ENCODE measurements around the gene ARAP3. TPM values are rescaled to one million over a fixed set of nuclear protein-coding genes. Genes with fewer than 3 reads are reported as not detected.

The ARAP3 gene
- total and polyA plus RNA-seq, 9 of the 15 experiments (the other 6 are each of a cell fraction or from before 2014, with no cell fraction given), result 0.83 to 25.7 (median 6.4) TPM

DNA sequence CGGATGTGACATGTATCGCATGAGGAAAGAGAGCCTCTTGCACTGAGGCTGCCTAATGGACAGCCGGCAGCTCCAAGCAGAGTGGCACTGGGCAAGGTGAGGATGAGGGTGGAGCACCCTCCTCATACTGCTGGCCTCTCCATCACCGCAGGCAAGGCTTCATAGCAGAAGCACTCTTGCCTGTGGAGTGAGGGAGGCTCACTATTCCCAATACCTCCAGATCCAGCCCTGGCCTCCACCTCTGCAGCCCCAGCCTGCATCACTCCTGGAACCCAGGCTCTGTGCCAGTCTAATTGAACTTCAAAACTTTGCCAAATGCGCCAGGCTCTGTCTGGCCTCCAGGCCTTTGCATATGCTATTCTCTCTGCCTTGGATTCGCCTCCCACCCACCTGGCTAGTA is 29.7 kb upstream of the ARAP3 start:
- no peaks in the 10 kb centered on the region for H3K9me3 ChIP-seq (replicated peaks; ENCODE audit: control insufficient read depth, insufficient read depth, low read depth, low read length)
- in situ Hi-C loops (cut with MboI), result no loop called here
- no peaks in the 10 kb centered on the region for H3K36me3 ChIP-seq (ENCODE audit: control insufficient read depth, insufficient read depth, low read length)
- peaks cover 12 to 45% of the 10 kb centered on the region in 2 experiments; a peak in 3 of 5 replicates for H3K27me3 ChIP-seq (ENCODE audit: control insufficient read depth in 2 of 2, insufficient read depth in 2 of 2, low read length in 2 of 2)
- FAIRE-seq, result no peak
- H3K79me2 ChIP-seq (ENCODE audit: control insufficient read depth, insufficient read depth, low read length), result no peaks in the 10 kb centered on the region
- TF ChIP-seq FOXJ2 (tag; IDR thresholded peaks at IDR 0.05), result no peak
- TF ChIP-seq SMARCB1 (IDR thresholded peaks at IDR 0.05; ENCODE audit: insufficient read length, low read depth), result no peak
- TF ChIP-seq ZNF384 (IDR thresholded peaks at IDR 0.05; ENCODE audit: low read depth, low read length), result no peak
- TF ChIP-seq, protein P1, sequence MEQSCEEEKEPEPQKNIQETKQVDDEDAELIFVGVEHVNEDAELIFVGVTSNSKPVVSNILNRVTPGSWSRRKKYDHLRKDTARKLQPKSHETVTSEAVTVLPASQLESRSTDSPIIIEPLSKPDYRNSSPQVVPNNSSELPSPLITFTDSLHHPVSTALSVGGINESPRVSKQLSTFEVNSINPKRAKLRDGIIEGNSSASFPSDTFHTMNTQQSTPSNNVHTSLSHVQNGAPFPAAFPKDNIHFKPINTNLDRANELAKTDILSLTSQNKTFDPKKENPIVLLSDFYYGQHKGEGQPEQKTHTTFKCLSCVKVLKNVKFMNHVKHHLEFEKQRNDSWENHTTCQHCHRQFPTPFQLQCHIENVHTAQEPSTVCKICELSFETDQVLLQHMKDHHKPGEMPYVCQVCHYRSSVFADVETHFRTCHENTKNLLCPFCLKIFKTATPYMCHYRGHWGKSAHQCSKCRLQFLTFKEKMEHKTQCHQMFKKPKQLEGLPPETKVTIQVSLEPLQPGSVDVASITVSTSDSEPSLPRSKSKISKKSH (CRISPR knock-in tag; IDR thresholded peaks at IDR 0.05), result no peak
- TF ChIP-seq ZNF75A (CRISPR knock-in tag; IDR thresholded peaks at IDR 0.05), result no peak
- no peak for TF ChIP-seq RNF2 (IDR thresholded peaks at IDR 0.05)
- no peak for TF ChIP-seq EWSR1 (IDR thresholded peaks at IDR 0.05; ENCODE audit: borderline replicate concordance, low read depth, partially characterized antibody)
- TF ChIP-seq ZNF347 (CRISPR knock-in tag; IDR thresholded peaks at IDR 0.05; ENCODE audit: low read depth), result no peak
- TF ChIP-seq, protein P2, sequence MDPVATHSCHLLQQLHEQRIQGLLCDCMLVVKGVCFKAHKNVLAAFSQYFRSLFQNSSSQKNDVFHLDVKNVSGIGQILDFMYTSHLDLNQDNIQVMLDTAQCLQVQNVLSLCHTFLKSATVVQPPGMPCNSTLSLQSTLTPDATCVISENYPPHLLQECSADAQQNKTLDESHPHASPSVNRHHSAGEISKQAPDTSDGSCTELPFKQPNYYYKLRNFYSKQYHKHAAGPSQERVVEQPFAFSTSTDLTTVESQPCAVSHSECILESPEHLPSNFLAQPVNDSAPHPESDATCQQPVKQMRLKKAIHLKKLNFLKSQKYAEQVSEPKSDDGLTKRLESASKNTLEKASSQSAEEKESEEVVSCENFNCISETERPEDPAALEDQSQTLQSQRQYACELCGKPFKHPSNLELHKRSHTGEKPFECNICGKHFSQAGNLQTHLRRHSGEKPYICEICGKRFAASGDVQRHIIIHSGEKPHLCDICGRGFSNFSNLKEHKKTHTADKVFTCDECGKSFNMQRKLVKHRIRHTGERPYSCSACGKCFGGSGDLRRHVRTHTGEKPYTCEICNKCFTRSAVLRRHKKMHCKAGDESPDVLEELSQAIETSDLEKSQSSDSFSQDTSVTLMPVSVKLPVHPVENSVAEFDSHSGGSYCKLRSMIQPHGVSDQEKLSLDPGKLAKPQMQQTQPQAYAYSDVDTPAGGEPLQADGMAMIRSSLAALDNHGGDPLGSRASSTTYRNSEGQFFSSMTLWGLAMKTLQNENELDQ (CRISPR knock-in tag; IDR thresholded peaks at IDR 0.05; ENCODE audit: borderline replicate concordance), result no peak
- TF ChIP-seq NR4A1 (CRISPR knock-in tag; IDR thresholded peaks at IDR 0.05), result no peak
- no peak for TF ChIP-seq NR4A1 (tag; IDR thresholded peaks at IDR 0.05)
- TF ChIP-seq PYGO2 (tag; IDR thresholded peaks at IDR 0.05), result no peak
- no peak overlapping the region for H3K9ac ChIP-seq (ENCODE audit: insufficient read depth in 1 of 2, low read depth in 2 of 2, low read length in 2 of 2)
- intact Hi-C loops (cut with micrococcal nuclease), result no loop called here
- no peak for ATAC-seq
- CTCF ChIA-PET (ENCODE audit: low intra/inter-chr PET ratio), result no interaction called here
- BruUV-seq (replicated peaks), result no TSS peak
- H3K4me1 ChIP-seq (replicated peaks in 1 of 2; ENCODE audit: control insufficient read depth in 2 of 2, insufficient read depth in 2 of 2, low read length in 2 of 2), result no peaks in the 10 kb centered on the region; a peak in 1 of 5 replicates
- no peak for DNase-seq (ENCODE audit: extremely low read depth in 1 of 4, low spot score in 3 of 4)
- H3K4me2 ChIP-seq (ENCODE audit: insufficient read depth, low read length), result no peak overlapping the region
- no peaks in the 10 kb centered on the region for H3K9me1 ChIP-seq (ENCODE audit: control insufficient read depth, insufficient read depth, low read length)
- H2AFZ ChIP-seq (ENCODE audit: low read depth, low read length), result no peak overlapping the region
- H3K27ac ChIP-seq (ENCODE audit: extremely low read depth, low read depth, low read length), result no peak overlapping the region
- POLR2A ChIA-PET, result interaction anchor here (0.7 kb wide), 1 partner anchor 973 kb away, joined by 3 read pairs; no protein-coding TSS in a partner anchor
- no peak overlapping the region for H3K4me3 ChIP-seq
- H4K20me1 ChIP-seq (replicated peaks; ENCODE audit: control insufficient read depth, insufficient read depth, low read length), result no peaks in the 10 kb centered on the region
- WGBS (ENCODE audit: insufficient coverage, low coverage, missing lambda C conversion rate), result 0% methylated on average over 6 of the region's 6 CpGs

Measured in K562 (cell line).